ENCODE data around the gene ADGRA1. TPM values are rescaled to one million over a fixed set of nuclear protein-coding genes. Genes with fewer than 3 reads are reported as not detected.
A peak's percentile ranks its signal among the peaks of the same experiment; 100 is the strongest.
"Not testable (repeated sequence)": the region's sequence is repeated elsewhere in the genome, so short reads cannot be mapped to it uniquely, and the experiment has no call there.

The ADGRA1 gene
- total RNA-seq, 1 donor from 2014 or later, result 0.13 TPM

DNA sequence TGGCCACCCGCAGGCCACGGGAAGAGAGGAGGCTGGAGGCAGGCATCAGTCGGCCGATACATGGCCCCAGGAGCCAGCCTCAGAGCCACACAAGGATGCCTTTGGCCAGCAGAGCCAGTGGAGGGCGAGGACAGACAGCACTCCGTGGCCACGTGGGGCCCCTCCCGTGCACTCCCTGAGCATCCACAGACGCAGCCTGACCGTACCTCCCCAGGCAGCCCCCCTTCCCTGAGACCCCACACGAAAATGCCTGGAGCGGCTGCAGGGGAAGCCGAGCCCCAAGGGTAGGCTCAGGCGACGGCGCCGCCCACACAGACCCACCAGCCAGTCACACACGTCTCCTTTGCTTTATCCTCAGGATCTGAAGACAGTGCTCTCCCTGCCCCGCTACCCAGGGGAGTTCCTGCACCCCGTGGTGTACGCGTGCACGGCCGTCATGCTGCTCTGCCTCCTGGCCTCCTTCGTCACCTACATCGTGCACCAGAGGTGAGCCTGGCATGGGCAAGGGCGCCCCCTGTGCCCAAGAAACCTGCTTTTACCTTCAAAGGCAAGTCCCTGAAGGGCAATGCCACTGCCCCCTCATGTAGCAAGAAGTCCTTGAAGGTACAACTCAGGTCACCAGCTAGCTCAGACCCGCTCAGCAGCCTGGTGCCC is 9.0 kb downstream of the ADGRA1 start:
- DNase-seq (ENCODE audit: low spot score), result no peak

GRCh38 chr10:133097418-133097817 is 9.7 kb downstream of the ADGRA1 start:
- no peak for DNase-seq (ENCODE audit: low spot score)

- DNase-seq (ENCODE audit: low spot score), result no peak
Measured at GRCh38 chr10:133097961-133098360, 10.2 kb downstream of the ADGRA1 start.

- no peak for DNase-seq (ENCODE audit: low spot score)
Measured at GRCh38 chr10:133098426-133099124, 10.9 kb downstream of the ADGRA1 start.

DNA sequence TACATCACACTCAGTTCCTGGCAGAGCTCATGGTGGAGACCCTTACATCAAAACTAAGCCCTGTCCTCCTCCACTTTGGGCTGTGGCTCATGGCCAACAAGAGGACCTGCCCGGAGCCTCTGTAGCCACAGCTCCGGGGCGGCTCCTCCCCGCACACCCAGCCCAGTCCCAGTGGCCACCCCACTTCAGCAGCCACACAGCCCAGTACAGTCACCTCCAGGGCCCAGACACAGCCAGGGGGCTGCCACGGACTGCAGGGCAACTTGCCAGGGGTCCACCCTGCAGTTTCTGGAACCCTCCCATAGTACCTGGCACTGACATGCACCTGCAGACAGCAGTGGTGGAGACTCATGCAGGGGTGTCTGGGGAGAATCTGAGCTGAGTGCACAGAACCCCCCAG is 11.8 kb downstream of the ADGRA1 start:
- DNase-seq (ENCODE audit: low spot score), result no peak

GRCh38 chr10:133100186-133100585 is 12.5 kb downstream of the ADGRA1 start:
- no peak for DNase-seq (ENCODE audit: low spot score)

GRCh38 chr10:133100706-133101415 is 13.1 kb downstream of the ADGRA1 start:
- peak; percentile 60 for DNase-seq (ENCODE audit: low spot score)

DNA sequence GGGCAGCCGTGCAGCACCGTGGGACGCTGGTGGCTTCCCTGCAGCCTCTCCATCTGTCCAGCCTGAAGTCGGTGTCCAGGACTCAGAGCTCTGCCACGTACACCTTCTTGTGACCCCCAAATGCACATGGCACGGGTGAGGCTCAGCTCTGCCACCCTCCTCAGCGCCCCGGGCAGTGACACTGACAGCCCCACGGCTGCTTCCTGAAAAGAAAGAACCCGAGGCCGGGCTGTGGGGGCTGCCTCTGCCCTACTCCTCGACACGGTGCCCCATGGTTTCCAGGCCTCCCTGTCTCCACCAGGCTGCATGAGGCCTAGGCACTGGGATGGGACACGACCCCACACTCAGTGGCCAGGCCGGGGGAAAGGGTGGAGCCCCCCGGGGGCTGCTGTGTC is 13.7 kb downstream of the ADGRA1 start:
- DNase-seq (ENCODE audit: low spot score), result no peak

DNA sequence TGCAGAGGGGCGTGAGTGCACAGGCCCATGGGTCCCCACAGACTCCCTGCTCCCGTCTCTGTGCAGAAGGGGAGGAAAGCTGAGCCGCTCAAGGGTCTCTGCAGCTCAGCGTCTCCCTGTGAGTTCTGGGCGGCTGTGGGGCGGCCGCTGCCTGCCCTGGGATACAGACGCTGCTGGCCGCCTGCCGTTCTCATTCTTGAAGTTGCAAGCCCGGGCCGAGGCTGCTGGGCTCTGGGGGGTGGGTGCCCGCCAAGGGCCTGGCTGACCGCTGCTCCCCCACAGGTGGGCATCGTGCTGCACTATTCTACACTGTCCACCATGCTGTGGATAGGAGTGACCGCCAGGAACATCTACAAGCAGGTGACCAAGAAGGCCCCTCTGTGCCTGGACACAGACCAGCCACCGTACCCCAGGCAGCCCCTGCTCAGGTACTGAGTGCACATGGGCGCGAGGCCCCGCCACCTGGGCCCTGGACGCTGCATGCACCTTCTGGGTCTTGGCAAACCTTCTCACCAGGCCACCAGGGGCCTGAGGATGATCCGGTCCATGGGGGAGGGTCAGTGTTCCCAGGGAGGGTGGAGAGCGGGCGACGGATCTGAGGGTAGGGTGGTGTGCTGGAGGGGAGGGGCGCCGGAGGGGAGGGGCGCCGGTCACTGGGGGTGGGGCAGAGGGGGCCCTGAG is 14.8 kb downstream of the ADGRA1 start:
- no peak for DNase-seq (ENCODE audit: low spot score)

- DNase-seq (ENCODE audit: low spot score), result no peak
Measured at GRCh38 chr10:133103311-133103910, 15.7 kb downstream of the ADGRA1 start.

DNA sequence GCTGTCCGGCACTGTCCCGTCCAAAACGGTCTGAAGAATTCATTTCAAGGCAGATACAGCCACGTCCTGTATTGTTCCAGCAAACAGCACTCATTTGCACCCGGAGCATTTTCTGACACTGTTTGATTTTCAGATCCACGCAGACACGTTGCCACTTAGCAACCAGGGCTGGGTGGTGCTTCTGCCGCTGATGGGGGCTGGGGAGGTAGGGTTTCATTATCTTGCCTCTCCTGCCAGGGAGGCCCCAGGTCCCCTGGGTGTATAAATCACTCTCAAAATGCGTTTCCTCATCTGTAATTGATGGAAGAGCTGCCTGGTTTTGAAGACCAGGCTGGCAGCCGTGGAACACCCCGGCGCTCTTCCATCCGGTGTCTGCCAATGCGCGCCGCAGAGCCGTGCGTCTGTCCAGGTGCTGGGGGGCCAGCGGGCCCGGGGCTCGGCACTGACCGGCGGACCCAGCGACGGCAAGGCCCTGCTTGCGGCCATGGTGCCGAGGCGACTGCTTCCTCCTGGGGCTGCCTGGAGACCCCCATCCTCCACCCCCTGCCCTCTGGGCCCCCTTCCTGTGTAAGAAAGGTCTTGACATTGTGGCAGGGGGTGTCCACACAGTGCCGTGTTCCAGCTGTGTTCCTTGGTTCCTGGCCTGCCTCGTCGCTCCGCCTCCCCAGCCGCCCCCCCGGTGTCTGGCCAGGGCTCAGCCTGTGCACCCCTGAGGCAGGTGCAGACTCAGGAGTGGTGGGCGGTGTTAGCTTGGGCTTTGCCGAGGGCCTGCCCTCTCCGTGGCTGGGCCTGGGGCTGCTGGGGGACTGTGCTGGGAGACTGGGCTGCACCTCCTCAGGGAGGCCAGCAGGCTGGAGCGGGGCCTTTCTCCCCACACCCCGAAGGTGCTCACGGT is 16.6 kb downstream of the ADGRA1 start:
- DNase-seq (ENCODE audit: low spot score), result no peak

- DNase-seq (ENCODE audit: low spot score), result no peak
Measured at GRCh38 chr10:133104963-133105640, 17.4 kb downstream of the ADGRA1 start.

DNA sequence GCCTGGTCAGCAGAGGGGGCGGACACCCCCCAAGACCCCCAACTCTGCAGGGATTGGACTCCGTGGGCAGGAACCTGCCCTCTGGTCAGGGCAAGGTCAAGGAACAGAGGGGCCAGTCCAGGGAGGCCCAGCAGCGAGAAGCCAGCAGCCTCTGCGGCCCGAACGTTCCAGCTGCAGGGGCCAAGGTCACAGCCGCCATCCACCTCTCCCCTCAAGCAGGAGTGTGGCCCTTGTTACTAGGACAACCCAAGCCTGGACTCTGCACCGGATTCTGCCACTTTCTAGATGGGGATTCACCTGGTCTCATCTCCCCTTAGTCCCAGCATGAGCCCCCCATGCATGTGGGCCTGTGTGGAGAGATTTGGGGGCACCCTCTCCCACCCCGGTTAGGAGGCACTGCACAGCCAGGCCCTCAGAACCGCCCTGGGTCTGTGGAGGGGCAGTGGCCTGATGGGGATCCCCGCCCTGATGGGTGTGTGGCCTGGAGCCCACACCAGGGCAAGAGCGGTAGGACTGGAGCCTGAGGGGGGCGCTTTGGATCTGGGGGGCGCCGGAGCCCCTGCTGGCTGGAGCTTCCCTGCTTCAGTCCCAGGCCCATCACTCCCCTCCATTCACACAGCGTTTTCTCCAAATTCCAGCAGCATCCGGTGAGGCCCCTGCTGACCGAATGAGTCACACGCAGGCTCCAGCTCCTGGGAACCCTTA is 18.1 kb downstream of the ADGRA1 start:
- no peak for DNase-seq (ENCODE audit: low spot score)

DNA sequence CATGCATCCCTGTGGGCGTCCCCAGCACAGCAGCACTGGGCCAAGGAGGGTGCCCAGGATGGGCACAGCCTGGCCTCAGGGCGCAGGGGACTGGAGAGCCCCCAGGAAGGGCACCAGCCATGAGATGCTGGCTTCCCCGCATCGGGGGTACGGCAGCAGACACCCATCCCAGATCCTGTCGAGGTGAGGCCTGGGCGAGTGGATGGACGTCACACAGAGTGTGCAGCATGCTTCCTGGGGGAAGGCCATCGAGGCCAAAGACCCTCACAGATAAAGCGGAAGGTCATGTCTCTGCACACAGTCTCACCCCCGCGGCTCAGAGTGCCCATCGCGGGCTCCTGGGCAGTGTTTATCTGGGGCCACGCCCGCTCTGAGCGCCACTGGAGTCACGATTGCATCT is 18.8 kb downstream of the ADGRA1 start:
- DNase-seq (ENCODE audit: low spot score), result no peak

DNA sequence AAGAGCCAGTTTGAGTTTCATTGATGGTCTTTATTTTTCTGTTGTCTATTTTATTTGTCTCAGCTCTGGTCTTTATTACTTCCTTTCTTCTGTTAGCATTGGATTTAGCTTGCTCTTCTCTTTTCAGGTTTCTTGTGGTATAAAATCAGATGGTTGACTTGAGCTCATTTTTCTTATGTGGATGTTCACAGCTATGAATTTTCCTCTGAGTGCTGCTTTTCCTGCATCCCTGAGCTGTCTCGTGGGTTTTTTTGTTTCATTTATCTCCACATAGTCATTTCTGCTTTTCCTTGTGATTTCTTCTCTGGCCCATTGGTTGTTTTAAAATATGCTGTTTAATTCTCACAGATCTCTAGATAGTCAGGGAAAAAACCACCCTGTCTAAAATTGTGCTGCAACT is 19.7 kb downstream of the ADGRA1 start:
- no peak for DNase-seq (ENCODE audit: low spot score)

DNA sequence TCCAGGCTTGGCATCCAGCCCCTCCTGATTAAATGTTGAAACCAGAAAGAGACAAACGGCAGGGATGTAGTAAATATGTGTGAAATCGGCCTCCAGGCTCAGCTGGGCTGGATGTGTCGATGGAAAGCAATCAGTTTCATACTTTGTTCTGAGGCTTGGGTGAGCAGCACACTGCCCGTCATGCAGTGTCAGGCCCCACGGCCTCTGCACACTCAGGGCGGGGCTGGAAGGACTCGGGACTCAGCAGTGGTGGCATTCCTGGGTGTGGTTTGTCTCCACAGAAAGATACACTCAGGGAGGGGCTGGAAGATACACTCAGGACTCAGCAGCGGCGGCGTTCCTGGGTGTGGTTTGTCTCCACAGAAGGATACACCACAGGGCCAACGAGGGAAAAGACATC is 22.0 kb downstream of the ADGRA1 start:
- no peak for DNase-seq (ENCODE audit: low spot score)

- DNase-seq (ENCODE audit: low spot score), result no peak
Measured at GRCh38 chr10:133110133-133110532, 22.4 kb downstream of the ADGRA1 start.

DNA sequence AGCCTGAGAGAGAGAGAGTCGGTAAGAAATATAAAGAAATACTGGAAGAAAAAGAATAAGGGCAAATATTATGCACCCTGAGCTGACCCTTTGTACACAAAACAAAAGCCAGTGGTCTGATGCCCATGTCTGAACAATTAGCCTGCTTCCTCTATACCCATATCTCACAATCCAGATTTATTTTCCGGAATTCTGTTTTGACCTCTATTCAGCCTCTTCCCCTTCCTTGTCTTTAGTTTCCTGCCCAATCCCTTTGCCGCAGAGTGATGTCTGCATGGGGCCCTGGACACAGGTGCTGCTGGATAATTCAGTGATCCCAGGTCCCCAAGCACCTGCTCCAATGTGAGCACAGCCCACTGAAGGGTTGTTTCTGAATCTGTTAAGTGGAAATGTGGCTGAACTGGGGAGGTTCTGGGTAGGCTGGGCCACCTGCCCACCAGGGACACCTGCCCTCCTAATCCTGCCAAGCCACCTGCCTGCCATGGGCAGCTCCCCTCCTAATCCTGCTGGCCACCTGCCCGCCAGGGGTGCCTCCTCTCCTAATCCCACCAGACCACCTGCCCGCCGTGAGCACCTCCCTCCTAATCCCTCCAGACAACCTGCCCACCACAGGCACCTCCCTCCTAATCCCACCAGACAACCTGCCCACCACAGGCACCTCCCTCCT is 23.0 kb downstream of the ADGRA1 start:
- no peak for DNase-seq (ENCODE audit: low spot score)

GRCh38 chr10:133111640-133112039 is 23.9 kb downstream of the ADGRA1 start:
- DNase-seq (ENCODE audit: low spot score), result not testable (repeated sequence)

All from ureter (tissue), 1 donor.